Heart right ventricle (tissue), 16 donors: ENCODE data around the gene GPR158. TPM values are rescaled to one million over a fixed set of nuclear protein-coding genes. Genes with fewer than 3 reads are reported as not detected.

Source experiments
- ATAC-seq, 8 donors: fragments of 200-7000 bp; cut with Tn5 transposase; one replicate each; pipeline ENCODE4 v1.9.1; 2020; ENCODE audit warnings: mild to moderate bottlenecking in 8 of 8, moderate library complexity in 8 of 8, moderate number of reproducible peaks in 1 of 8
- DNase-seq, 2 donors: peaks; one replicate each; pipeline ENCODE4 v3.0.0-alpha.2; 2020
- H3K27ac ChIP-seq, 10 donors: fragments of 200-600 bp; sonication (generic) in 2 of 10; one replicate each; pipeline versions ENCODE4 v1.5.0 to v1.8.0; 2020 to 2022; ENCODE audit warnings: mild to moderate bottlenecking in 3 of 10
- H3K27me3 ChIP-seq, 7 donors: fragments of 200-600 bp; one replicate each; pipeline ENCODE4 v1.8.0; 2021 to 2022; ENCODE audit warnings: mild to moderate bottlenecking in 2 of 7
- H3K36me3 ChIP-seq, 9 donors: fragments of 200-600 bp; sonication (generic) in 1 of 9; one replicate each; pipeline versions ENCODE4 v1.5.0 to v1.8.0; 2020 to 2022; ENCODE audit warnings: mild to moderate bottlenecking in 2 of 9
- H3K4me1 ChIP-seq, 9 donors: fragments of 200-600 bp; sonication (generic) in 1 of 9; one replicate each; pipeline versions ENCODE4 v1.5.0 to v1.8.0; 2020 to 2022; ENCODE audit warnings: mild to moderate bottlenecking in 4 of 9
- H3K4me3 ChIP-seq, 10 donors: fragments of 200-600 bp; sonication (generic) in 2 of 10; one replicate each; pipeline versions ENCODE4 v1.5.0 to v1.8.0; 2020 to 2022; ENCODE audit warnings: mild to moderate bottlenecking in 7 of 10, moderate library complexity in 2 of 10
- H3K9me3 ChIP-seq, 11 donors: fragments of 200-600 bp in 10 of 11; sonication (generic) in 2 of 11; one replicate each; pipeline versions ENCODE4 v1.5.0 to v1.8.0; 2013 to 2022; ENCODE audit warnings: mild to moderate bottlenecking in 2 of 11, control low read depth in 1 of 11, moderate library complexity in 1 of 11
- CTCF ChIP-seq, 9 donors: fragments of 200-600 bp; sonication (generic) in 2 of 9; IDR thresholded peaks; one replicate each; pipeline versions ENCODE4 v1.5.0 to v1.8.0; 2021 to 2022; ENCODE audit warnings: antibody characterized with exemption in 9 of 9, mild to moderate bottlenecking in 5 of 9, moderate library complexity in 1 of 9
- WGBS, 2 donors: extraction: QIAGEN DNeasy Blood & Tissue Kit; methylation state at CpG; one replicate each; pipeline ENCODE4 v1.1.7; 2013; ENCODE audit warnings: inconsistent platforms in 1 of 2; 5-methylcytosine and 5-hydroxymethylcytosine counted together
- intact Hi-C, 10 donors: fragments of 100-400 bp; cut with DNase I; formaldehyde crosslinking; loops; one replicate each; pipeline versions ENCODE4 v1.11.1 to v1.14.2; 2022
- polyA plus RNA-seq, 2 donors: library from polyadenylated mRNA; stranded (reverse); fragments of 200-250 nt; gene quantifications; one replicate each; pipeline ENCODE4 v1.2.3, GENCODE V29; 2013
- total RNA-seq, 10 donors: library from RNA; stranded (reverse); fragmentation: NEBNext Ultra II Directional in 3 of 10; extraction: Animal tissue kit (Norgen Biotek cat#: 25700) in 3 of 10; gene quantifications; one replicate each; pipeline versions ENCODE4 v1.2.1 to v1.2.4, GENCODE V29; 2021 to 2023
- donor health status: Arrhythmogenic right ventricular cardiomyopathy.
- donor health status: ischemic (EF 13 %, LVEDD 7.1; RV severe dilation, severe dysfunction).
- donor health status: healthy with polysubstance abuse.
- donor health status: DM: no; HTN: yes; CAD: no.
- donor health status: DM: no; HTN: no; CAD: no.
- donor health status: ischemic (EF 25% LVEDD 6.9; RV normal size, moderate dysfunction).
- donor health status: ischemic (EF 25% LVEDD 5.7; RV mildly dilated, moderate dysfunction).
- donor health status: healthy.
- donor health status: DM: yes; HTN: yes; CAD: no.
- donor health status: Ischemic cardiomyopathy.
- donor health status: ischemic (EF 35%, LVEDD 5.7; RV mildly dilated, moderate dysfunction).
- donor health status: nonischemic (EF 11% LVEDD 7.7; RV severe dilation, severe dysfunction).
- donor health status: DM: yes; HTN: yes; CAD: no.
- donor health status: PGD.
- donor health status: ischemic (EF 29% LVEDD 5.4; RV normal size, mild dysfunction).
- donor health status: nonischemic (EF 23%, LVEDD 6.1; RV moderate dilation, normal function).

The GPR158 gene
- total and polyA plus RNA-seq, 12 donors, result under 0.01 to 0.04 TPM; not detected in 10

GRCh38 chr10:25232204-25232603, 57.4 kb downstream of the GPR158 start:
- intact Hi-C loops, result no loop called here
- Histone ChIP-seq H3K4me3 (no peak overlapping the region), H3K27ac (no peak overlapping the region), H3K9me3 (no peaks in the 10 kb centered on the region), H3K4me1 (no peaks in the 10 kb centered on the region), H3K27me3 (no peaks in the 10 kb centered on the region), H3K36me3 (no peaks in the 10 kb centered on the region)
- ATAC-seq (no peak), DNase-seq (no peak)
- 50 to 65% methylated on average over 2 of the region's 2 CpGs for WGBS, 2 donors
- no peak for TF ChIP-seq CTCF (IDR thresholded peaks at IDR 0.05)

GRCh38 chr10:25245165-25245564, 70.4 kb downstream of the GPR158 start:
- WGBS, 2 donors, result 72 to 81% methylated on average over 1 of the region's 1 CpG

GRCh38 chr10:25257646-25258045, 82.8 kb downstream of the GPR158 start:
- TF ChIP-seq CTCF (IDR thresholded peaks at IDR 0.05), result no peak
- DNase-seq (no peak), ATAC-seq (no peak)
- no peaks in the 10 kb centered on the region for H3K36me3 ChIP-seq
- WGBS, 2 donors, result 88 to 91% methylated on average over 5 of the region's 5 CpGs
- H3K9me3 ChIP-seq, result no peaks in the 10 kb centered on the region
- no peak overlapping the region for H3K4me3 ChIP-seq
- intact Hi-C loops, result no loop called here
- H3K27ac ChIP-seq, result no peak overlapping the region
- no peaks in the 10 kb centered on the region for H3K27me3 ChIP-seq
- H3K4me1 ChIP-seq, result no peaks in the 10 kb centered on the region

More at GRCh38 chr10:25245165-25245564, 70.4 kb downstream of the GPR158 start:
- Histone ChIP-seq H3K27me3 (peaks cover 0 to under 1% (median 0%) of the 10 kb centered on the region in 7 donors), H3K4me1 (no peaks in the 10 kb centered on the region), H3K9me3 (no peaks in the 10 kb centered on the region), H3K4me3 (no peak overlapping the region), H3K27ac (no peak overlapping the region), H3K36me3 (no peaks in the 10 kb centered on the region)
- TF ChIP-seq CTCF (IDR thresholded peaks at IDR 0.05), result no peak
- intact Hi-C loops, result no loop called here
- DNase-seq, result no peak
- no peak for ATAC-seq

GRCh38 chr10:25261110-25261509, 86.3 kb downstream of the GPR158 start:
- Histone ChIP-seq H3K27ac (no peak overlapping the region), H3K4me3 (no peak overlapping the region), H3K9me3 (no peaks in the 10 kb centered on the region), H3K27me3 (peaks cover 0 to 8% (median 0%) of the 10 kb centered on the region in 7 donors), H3K36me3 (no peaks in the 10 kb centered on the region), H3K4me1 (no peaks in the 10 kb centered on the region)
- WGBS, 2 donors, result 63 to 66% methylated on average over 2 of the region's 2 CpGs
- intact Hi-C loops, result no loop called here
- TF ChIP-seq CTCF (IDR thresholded peaks at IDR 0.05), result no peak
- ATAC-seq, result no peak
- no peak for DNase-seq
